ENCODE results near the gene NFIA.

- TF ChIP-seq CTCF (IDR thresholded peaks at IDR 0.05) (no peak), SIN3A (IDR thresholded peaks at IDR 0.05; ENCODE audit: borderline replicate concordance, insufficient read depth, low read depth, low read length) (no peak)
These were observed 292.9 kb downstream of the NFIA start for GRCh38 chr1:61375082-61375880.

Data from Panc1 (cell line).